ENCODE data around the gene BID. TPM values are rescaled to one million over a fixed set of nuclear protein-coding genes. Genes with fewer than 3 reads are reported as not detected.
A peak's percentile ranks its signal among the peaks of the same experiment; 100 is the strongest.
"Not testable (repeated sequence)": the region's sequence is repeated elsewhere in the genome, so short reads cannot be mapped to it uniquely, and the experiment has no call there.

BID gene
- total RNA-seq, 1 donor from 2014 or later = 33.6 TPM

DNA sequence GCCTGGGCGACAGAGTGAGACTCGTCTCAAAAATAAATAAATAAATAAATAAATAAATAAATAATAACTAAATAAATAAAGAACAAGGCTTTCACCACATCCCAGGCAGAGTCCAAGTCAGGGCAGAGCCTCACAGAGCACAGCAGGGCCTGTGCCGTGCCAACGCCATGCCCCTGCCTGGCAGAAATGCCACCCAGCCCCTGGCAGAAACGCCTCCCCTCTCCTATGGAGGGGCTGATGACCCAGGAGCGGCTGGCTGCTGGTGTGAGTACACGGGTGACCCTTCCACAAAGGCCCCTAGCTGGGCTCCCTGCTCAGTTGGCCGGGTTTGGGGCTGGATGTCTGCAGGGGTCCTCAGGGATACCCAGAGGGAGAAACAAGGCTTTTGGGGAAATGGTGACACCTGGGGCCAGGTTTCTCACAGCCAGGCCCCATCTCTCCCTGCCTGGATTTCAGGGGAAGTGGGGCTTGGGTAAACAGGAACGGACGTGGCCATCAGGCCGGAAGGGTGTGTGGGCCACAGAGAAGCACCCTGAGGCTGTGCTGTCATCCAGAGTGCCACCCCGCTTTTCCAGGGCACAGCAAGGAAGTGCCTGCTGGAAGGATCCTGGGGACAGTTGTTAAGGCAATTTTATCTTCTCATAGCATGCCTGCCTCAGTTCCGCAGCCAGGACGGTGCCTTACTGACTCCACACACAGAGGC lies 5.1 kb downstream of the BID start:
- TF ChIP-seq CTCF (conservative IDR thresholded peaks at IDR 0.05; ENCODE audit: low read depth, low read length) = no peak
- DNase-seq (ENCODE audit: low read depth) = no peak
- H3K4me3 ChIP-seq (ENCODE audit: low read depth, low read length) = no peak overlapping the region

- no peak overlapping the region for H3K4me3 ChIP-seq (ENCODE audit: low read depth, low read length)
- DNase-seq (ENCODE audit: low read depth) = no peak
- TF ChIP-seq CTCF (conservative IDR thresholded peaks at IDR 0.05; ENCODE audit: low read depth, low read length) = no peak
These were observed 6.8 kb downstream of the BID start for GRCh38 chr22:17767233-17768065.

DNA sequence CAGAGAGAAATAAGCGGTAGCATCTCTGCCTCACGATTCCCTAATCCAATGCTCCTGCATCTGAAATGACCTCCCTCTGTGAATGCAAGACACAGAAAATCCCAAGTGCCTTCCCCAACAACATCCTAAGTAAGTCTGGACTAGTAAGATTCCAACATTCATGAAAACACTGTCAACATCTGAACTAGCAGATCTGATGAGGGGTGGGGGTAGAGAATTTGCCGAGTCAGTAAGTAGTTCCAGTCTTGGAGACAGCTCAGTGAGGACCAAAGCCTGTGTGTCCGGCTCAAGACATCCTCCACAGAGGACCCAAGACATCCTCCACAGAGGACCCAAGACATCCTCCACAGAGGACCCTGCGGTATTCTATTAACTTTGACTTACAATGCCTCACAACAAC lies 9.4 kb downstream of the BID start:
- DNase-seq (ENCODE audit: low read depth); H3K4me3 ChIP-seq (ENCODE audit: low read depth, low read length): not testable (repeated sequence)

GRCh38 chr22:17764036-17764435 lies 10.2 kb downstream of the BID start:
- TF ChIP-seq CTCF (conservative IDR thresholded peaks at IDR 0.05; ENCODE audit: low read depth, low read length) = no peak
- no peak for DNase-seq (ENCODE audit: low read depth)
- H3K4me3 ChIP-seq (ENCODE audit: low read depth, low read length) = no peak overlapping the region

GRCh38 chr22:17763442-17763841 lies 10.8 kb downstream of the BID start:
- not testable (repeated sequence) for DNase-seq (ENCODE audit: low read depth); H3K4me3 ChIP-seq (ENCODE audit: low read depth, low read length)

DNA sequence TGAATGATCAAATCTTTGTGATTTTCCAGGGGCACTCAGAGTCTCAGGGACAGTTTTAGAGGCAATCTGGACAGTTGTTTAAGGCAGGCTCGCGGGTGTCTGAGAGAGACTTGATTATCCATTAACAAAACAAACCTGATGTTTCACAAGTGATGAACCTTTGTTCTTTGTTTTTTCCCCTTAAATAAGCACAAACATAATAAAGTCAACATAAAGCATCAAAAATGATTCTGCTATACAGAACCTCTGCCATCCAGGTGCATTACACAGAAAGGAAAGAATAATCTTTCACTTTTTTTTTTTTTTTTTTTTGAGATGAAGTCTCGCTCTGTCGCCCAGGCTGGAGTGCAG lies 13.2 kb downstream of the BID start:
- no peak for DNase-seq (ENCODE audit: low read depth)
- TF ChIP-seq CTCF (conservative IDR thresholded peaks at IDR 0.05; ENCODE audit: low read depth, low read length) = no peak
- no peak overlapping the region for H3K4me3 ChIP-seq (ENCODE audit: low read depth, low read length)

DNA sequence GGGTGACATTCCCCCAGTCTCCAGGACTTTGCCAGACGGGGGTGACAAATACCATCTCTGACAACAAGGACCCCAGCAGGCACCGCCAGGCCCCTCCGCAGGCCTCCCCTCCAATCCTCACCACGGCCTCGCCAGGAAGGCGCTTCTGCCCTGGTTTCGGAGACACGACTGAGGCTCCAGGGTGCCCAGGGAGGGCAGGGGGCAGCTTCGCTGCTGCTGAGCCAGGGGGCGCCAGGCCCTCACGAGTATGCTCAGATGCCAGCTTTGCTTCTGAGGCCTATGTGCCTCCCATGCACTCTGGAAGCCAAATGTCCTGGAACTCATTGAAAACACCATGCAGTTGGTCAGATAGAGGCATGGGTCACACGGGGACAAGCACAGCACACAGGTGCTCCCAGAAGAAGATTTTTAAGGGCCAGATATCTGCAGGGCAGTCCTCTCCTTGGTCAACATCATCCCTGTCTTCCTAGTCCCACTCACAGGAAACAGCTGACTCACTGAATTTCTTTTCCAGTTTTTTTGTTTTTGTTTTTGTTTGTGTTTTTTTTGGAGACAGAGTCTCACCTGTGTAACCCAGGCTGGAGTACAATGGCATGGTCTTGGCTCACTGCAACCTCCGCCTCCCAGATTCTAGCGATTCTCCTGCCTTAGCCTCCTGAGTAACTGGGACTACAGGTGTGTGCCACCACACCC lies 19.9 kb downstream of the BID start:
- no peak for DNase-seq (ENCODE audit: low read depth)
- TF ChIP-seq CTCF (conservative IDR thresholded peaks at IDR 0.05; ENCODE audit: low read depth, low read length) = peak; percentile 73

More for the DNA sequence above, 19.9 kb downstream of the BID start:
- H3K4me3 ChIP-seq (ENCODE audit: low read depth, low read length) = no peak overlapping the region
